Activated CD4-positive, alpha-beta T cell treated with anti-CD3 and anti-CD28 coated beads for 36 hours (primary cell): Measurements from ENCODE around the gene CDH23. TPM values are rescaled to one million over a fixed set of nuclear protein-coding genes. Genes with fewer than 3 reads are reported as not detected.

Experiments
- ATAC-seq: fragments of 200-7000 bp; cut with Tn5 transposase; one replicate; pipeline ENCODE4 v1.10.0; 2021; ENCODE audit warnings: mild to moderate bottlenecking, moderate library complexity
- CTCF ChIA-PET: fragments of 350-600 bp; sonication (Branson Sonifier 250); formaldehyde crosslinking; loops from one replicate; lab custom pipeline; 2021; ENCODE audit warnings: antibody characterized with exemption; lab: Charles Lee
- POLR2A ChIA-PET: fragments of 350-600 bp; sonication (Branson Sonifier 250); formaldehyde crosslinking; loops from one replicate; lab custom pipeline; 2021; ENCODE audit warnings: antibody characterized with exemption, inconsistent platforms; lab: Charles Lee
- DNase-seq: peaks from one replicate; pipeline ENCODE4 v3.0.0-alpha.2; 2020
- H3K27ac Mint-ChIP-seq: one replicate; pipeline ENCODE4 v1.8.0; 2021; ENCODE audit warnings: mixed read lengths
- H3K27me3 Mint-ChIP-seq: one replicate; pipeline ENCODE4 v1.8.0; 2021; ENCODE audit warnings: mixed read lengths
- H3K36me3 Mint-ChIP-seq: one replicate; pipeline ENCODE4 v1.8.0; 2021; ENCODE audit warnings: low read depth, mixed read lengths
- H3K4me1 Mint-ChIP-seq: one replicate; pipeline ENCODE4 v1.8.0; 2021; ENCODE audit warnings: mixed read lengths
- H3K4me3 Mint-ChIP-seq: one replicate; pipeline ENCODE4 v1.8.0; 2021; ENCODE audit warnings: mild to moderate bottlenecking, moderate library complexity, mixed read lengths
- H3K9me3 Mint-ChIP-seq: one replicate; pipeline ENCODE4 v1.8.0; 2021; ENCODE audit warnings: low read depth, mixed read lengths
- intact Hi-C, 2 experiments: fragments of 100-400 bp; cut with DNase I in 1 of 2; cut with micrococcal nuclease in 1 of 2; formaldehyde crosslinking; loops; one replicate each; pipeline versions ENCODE4 v1.14.2 to v1.15.1; 2022 to 2024; cut with DNase I, micrococcal nuclease
- total RNA-seq, 2 experiments: library from RNA; stranded (reverse); gene quantifications; one replicate each; pipeline ENCODE4 v1.2.3, GENCODE V29; 2021

The CDH23 gene
- total RNA-seq, 2 experiments from 2014 or later, result 1.5 to 1.6 TPM

DNA sequence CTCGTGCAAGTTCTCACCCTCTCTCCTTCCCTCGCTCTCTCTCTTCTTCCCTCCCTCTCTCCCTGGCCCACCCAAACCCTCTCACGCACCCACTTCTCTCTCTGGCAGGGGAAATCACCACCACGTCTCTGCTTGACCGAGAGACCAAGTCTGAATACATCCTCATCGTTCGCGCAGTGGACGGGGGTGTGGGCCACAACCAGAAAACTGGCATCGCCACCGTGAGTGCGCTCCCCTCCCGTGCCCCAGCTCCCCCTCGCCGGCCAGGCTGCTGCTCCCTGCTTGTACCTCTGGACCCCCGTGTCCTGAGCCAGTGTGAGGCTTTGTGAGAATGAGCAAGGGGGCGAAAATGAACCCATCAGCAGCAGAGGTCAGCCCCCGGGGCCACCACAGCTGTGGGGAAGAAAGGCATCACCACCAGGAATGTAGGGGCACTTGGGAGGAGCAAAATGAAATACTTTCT, 297.4 kb downstream of the CDH23 start:
- POLR2A ChIA-PET, result no interaction called here
- H3K27ac Mint-ChIP-seq, result no peak overlapping the region
- H3K4me3 Mint-ChIP-seq, result peak overlapping the region; percentile 12
- peaks cover 36% of the 10 kb centered on the region for H3K4me1 Mint-ChIP-seq
- no peaks in the 10 kb centered on the region for H3K9me3 Mint-ChIP-seq
- intact Hi-C loops, result no loop called here
- no peaks in the 10 kb centered on the region for H3K27me3 Mint-ChIP-seq
- ATAC-seq, result no peak
- CTCF ChIA-PET, result interaction anchor here (0.6 to 3.4 kb wide), 9 partner anchors 14 to 379 kb away, joined by 3 to 24 read pairs (median 5); no protein-coding TSS in a partner anchor
- no peaks in the 10 kb centered on the region for H3K36me3 Mint-ChIP-seq
- DNase-seq, result no peak

GRCh38 chr10:71694567-71694968, 297.8 kb downstream of the CDH23 start:
- DNase-seq (peak; percentile 42), ATAC-seq (peak; percentile 42)
- Mint-ChIP-seq H3K4me3 (peak overlapping the region; percentile 12), H3K4me1 (peaks cover 37% of the 10 kb centered on the region), H3K9me3 (no peaks in the 10 kb centered on the region), H3K27ac (peak overlapping the region; percentile 25), H3K36me3 (no peaks in the 10 kb centered on the region), H3K27me3 (no peaks in the 10 kb centered on the region)
- intact Hi-C loops, result no loop called here
- ChIA-PET POLR2A (no interaction called here), CTCF (interaction anchor here (0.6 to 3.4 kb wide), 12 partner anchors 14 to 504 kb away, joined by 3 to 24 read pairs (median 3); no protein-coding TSS in a partner anchor)

- ATAC-seq (no peak), DNase-seq (no peak)
- no peaks in the 10 kb centered on the region for H3K36me3 Mint-ChIP-seq
- intact Hi-C loops, result loop anchor here (1.0 to 5.0 kb wide), 2 partner anchors 298 to 381 kb away; partner anchors contain the start of gene CDH23 (in 1 of the 2)
- H3K27me3 Mint-ChIP-seq, result no peaks in the 10 kb centered on the region
- H3K4me3 Mint-ChIP-seq, result no peak overlapping the region
- CTCF ChIA-PET, result interaction anchor here (0.7 to 4.7 kb wide), 31 partner anchors 9 to 382 kb away, joined by 3 to 63 read pairs (median 4); partner anchors contain the start of gene VSIR
- H3K9me3 Mint-ChIP-seq, result no peaks in the 10 kb centered on the region
- no peak overlapping the region for H3K27ac Mint-ChIP-seq
- POLR2A ChIA-PET, result interaction anchor here (1.5 kb wide), 1 partner anchor 77 kb away, joined by 4 read pairs; the partner anchor contains the start of gene VSIR
- peaks cover 37% of the 10 kb centered on the region for H3K4me1 Mint-ChIP-seq
These were observed 299.1 kb downstream of the CDH23 start for GRCh38 chr10:71695502-71696476.

DNA sequence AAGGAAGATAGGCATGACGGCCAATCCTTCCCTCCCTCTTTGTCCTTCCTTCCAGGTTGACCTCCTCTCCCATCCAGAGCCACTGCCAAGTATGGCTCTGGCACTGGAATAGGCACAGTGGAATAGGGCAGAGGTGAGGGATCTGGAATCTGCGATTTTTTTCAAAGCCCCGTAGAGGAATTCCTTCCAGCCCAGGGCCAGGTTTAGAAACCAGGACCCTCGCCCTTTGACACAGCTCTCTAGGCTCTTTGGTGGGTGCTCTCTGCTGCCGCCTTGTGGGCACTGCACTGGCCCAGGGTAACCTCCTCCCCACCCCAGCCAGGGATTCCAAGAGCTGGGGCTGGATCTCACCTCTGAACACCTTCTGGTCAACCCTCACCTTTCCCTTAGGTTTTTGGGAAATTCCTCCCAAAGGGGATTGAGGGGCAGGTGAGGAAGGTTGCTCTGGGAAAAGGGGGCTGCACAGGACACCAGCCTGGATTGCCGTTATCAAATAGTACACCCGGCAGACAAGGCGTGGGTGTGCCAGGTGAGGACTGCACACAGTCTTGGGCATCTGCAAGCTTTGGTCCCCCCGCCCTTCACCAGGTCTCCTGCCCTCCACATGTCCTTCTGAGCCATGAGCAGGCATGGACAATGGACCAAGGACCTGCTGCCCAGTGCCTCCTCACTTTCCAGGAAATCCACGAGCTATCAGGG, 300.1 kb downstream of the CDH23 start:
- intact Hi-C loops, result loop anchor here (1.0 to 5.0 kb wide), 2 partner anchors 299 to 382 kb away; partner anchors contain the start of gene CDH23 (in 1 of the 2)
- Mint-ChIP-seq H3K9me3 (no peaks in the 10 kb centered on the region), H3K27me3 (no peaks in the 10 kb centered on the region), H3K27ac (no peak overlapping the region), H3K4me1 (peaks cover 37% of the 10 kb centered on the region), H3K36me3 (no peaks in the 10 kb centered on the region), H3K4me3 (no peak overlapping the region)
- ATAC-seq (peak; percentile 82), DNase-seq (peak; percentile 85)
- POLR2A ChIA-PET, result interaction anchor here (1.5 kb wide), 1 partner anchor 76 kb away, joined by 4 read pairs; the partner anchor contains the start of gene VSIR
- CTCF ChIA-PET, result interaction anchor here (0.5 to 4.7 kb wide), 37 partner anchors 10 to 1081 kb away, joined by 3 to 63 read pairs (median 4); partner anchors contain the start of gene VSIR

DNA sequence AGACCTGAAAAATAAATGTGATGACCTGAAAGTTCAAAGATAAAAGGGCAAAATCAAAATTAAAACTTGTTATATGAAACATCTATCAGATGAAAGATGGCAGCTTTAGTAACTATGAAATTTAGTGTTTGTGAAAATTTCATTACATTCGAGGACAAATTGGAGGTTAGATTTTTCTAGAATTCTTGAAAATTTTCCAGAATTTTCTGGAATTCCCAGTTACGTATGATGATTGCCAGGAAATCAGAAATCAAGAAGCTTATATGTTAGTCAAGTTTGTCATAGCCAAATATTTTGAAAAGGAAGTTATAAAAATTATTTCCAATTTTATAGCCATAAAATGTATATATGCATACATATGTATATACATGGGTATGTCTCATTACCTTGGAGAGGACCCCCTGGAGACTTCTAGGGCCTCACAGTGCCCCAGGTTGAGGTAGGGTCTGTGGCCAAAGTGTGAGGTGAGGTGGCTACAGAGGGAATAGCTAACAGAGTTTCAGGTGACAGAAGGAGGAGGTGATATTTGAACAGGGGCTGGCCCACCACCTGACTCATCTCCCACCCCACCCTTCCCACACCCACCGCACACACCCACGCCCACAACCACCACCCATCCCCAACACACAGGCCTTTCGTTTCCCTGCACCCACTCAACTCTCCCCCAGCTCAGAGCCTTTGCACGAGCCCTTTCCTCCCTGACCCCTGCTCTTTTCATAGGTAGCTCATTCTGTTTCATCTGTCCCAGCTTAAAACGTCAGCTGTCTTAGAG, 301.4 kb downstream of the CDH23 start:
- Mint-ChIP-seq H3K27ac (no peak overlapping the region), H3K27me3 (no peaks in the 10 kb centered on the region), H3K36me3 (no peaks in the 10 kb centered on the region), H3K4me1 (peaks cover 37% of the 10 kb centered on the region), H3K4me3 (no peak overlapping the region), H3K9me3 (no peaks in the 10 kb centered on the region)
- peak; percentile 53 for DNase-seq
- POLR2A ChIA-PET, result interaction anchor here (0.6 kb wide), 1 partner anchor 124 kb away, joined by 3 read pairs; no protein-coding TSS in a partner anchor
- peak; percentile 40 for ATAC-seq
- intact Hi-C loops, result loop anchor here in 1 of 2 experiments (5.0 kb wide), 1 partner anchor 301 kb away; the partner anchor contains the start of gene CDH23
- CTCF ChIA-PET, result interaction anchor here (0.6 to 4.7 kb wide), 18 partner anchors 9 to 1550 kb away, joined by 3 to 63 read pairs (median 4); partner anchors contain the start of gene VSIR

DNA sequence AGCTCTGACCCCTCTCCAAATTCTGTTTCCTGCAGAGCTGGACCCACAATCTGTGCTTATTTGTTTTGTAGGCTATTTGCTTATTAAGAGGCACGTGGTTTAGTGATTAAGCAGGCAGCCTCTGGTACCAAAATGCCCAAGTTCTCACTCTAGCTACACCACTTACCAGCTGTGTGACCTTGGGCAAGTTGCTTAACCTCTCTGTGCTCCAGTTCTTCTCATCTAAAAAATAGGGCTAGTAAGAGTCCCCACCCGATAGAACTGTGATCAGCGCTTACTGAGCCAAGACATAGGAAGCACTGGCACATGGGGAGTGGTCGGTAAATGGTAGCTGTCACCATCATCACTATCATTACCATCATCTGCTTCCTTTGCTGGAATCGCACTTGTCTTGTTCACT, 302.0 kb downstream of the CDH23 start:
- no peaks in the 10 kb centered on the region for H3K9me3 Mint-ChIP-seq
- intact Hi-C loops, result loop anchor here in 1 of 2 experiments (5.0 kb wide), 1 partner anchor 301 kb away; the partner anchor contains the start of gene CDH23
- H3K27ac Mint-ChIP-seq, result no peak overlapping the region
- no peaks in the 10 kb centered on the region for H3K27me3 Mint-ChIP-seq
- H3K4me1 Mint-ChIP-seq, result peaks cover 36% of the 10 kb centered on the region
- ATAC-seq (no peak), DNase-seq (no peak)
- ChIA-PET POLR2A (no interaction called here), CTCF (interaction anchor here (0.5 to 4.7 kb wide), 9 partner anchors 8 to 384 kb away, joined by 3 to 63 read pairs (median 5); partner anchors contain the start of gene VSIR)
- H3K4me3 Mint-ChIP-seq, result no peak overlapping the region
- no peaks in the 10 kb centered on the region for H3K36me3 Mint-ChIP-seq

DNA sequence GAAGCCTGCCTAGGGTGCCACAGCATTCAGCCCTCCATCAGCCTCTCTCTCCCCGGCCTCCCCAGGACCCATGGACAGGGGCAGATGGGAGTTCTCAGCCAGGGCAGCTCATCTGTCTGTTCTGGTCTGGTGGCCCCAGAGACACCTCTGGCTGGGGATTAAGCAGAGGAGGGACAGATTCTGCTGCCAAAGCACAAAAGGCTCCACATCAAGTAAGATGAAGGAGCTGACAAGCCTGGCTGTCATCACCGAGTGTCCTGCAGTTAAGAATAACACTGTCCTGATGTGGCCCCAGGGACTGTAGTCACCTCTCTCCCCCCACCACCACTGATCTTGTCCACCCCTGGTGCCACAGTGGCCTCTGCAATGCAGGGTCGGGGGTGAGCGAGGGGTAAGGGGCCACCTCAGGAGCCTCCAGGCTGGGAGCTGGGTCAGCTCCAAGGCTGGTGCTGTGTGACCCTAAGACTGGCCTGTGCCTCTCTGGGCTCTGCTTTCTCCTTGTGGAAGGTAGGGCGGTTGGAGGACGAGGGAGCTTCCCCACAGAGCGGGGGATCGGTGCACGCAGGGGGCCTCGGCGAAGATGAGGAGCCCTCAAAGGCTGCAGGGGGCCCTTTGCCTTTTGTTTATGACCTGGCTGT, 304.1 kb downstream of the CDH23 start:
- Mint-ChIP-seq H3K4me1 (peaks cover 20% of the 10 kb centered on the region), H3K4me3 (no peak overlapping the region), H3K27me3 (no peaks in the 10 kb centered on the region), H3K27ac (no peak overlapping the region), H3K9me3 (no peaks in the 10 kb centered on the region), H3K36me3 (no peaks in the 10 kb centered on the region)
- ATAC-seq (no peak), DNase-seq (no peak)
- ChIA-PET POLR2A (no interaction called here), CTCF (interaction anchor here (0.7 to 1.0 kb wide), 2 partner anchors 23 to 326 kb away, joined by 3 read pairs; no protein-coding TSS in a partner anchor)
- intact Hi-C loops, result no loop called here

GRCh38 chr10:71701496-71702132, 304.9 kb downstream of the CDH23 start:
- ChIA-PET POLR2A (no interaction called here), CTCF (interaction anchor here (0.7 to 1.0 kb wide), 2 partner anchors 22 to 325 kb away, joined by 3 read pairs; no protein-coding TSS in a partner anchor)
- peaks cover 20% of the 10 kb centered on the region for H3K4me1 Mint-ChIP-seq
- DNase-seq, result no peak
- intact Hi-C loops, result no loop called here
- H3K27me3 Mint-ChIP-seq, result no peaks in the 10 kb centered on the region
- ATAC-seq, result no peak
- H3K9me3 Mint-ChIP-seq, result no peaks in the 10 kb centered on the region
- H3K27ac Mint-ChIP-seq, result no peak overlapping the region
- no peak overlapping the region for H3K4me3 Mint-ChIP-seq
- H3K36me3 Mint-ChIP-seq, result no peaks in the 10 kb centered on the region

GRCh38 chr10:71703577-71703976, 306.9 kb downstream of the CDH23 start:
- Mint-ChIP-seq H3K4me1 (peaks cover 17% of the 10 kb centered on the region), H3K4me3 (no peak overlapping the region), H3K9me3 (no peaks in the 10 kb centered on the region), H3K27me3 (no peaks in the 10 kb centered on the region), H3K36me3 (no peaks in the 10 kb centered on the region), H3K27ac (no peak overlapping the region)
- DNase-seq, result no peak
- CTCF ChIA-PET, result no interaction called here
- intact Hi-C loops, result no loop called here
- ATAC-seq, result no peak
- POLR2A ChIA-PET, result no interaction called here
